HG03432 (cell line): ENCODE data around the gene NPAT.
"Not testable (repeated sequence)": the region's sequence is repeated elsewhere in the genome, so short reads cannot be mapped to it uniquely, and the experiment has no call there.

Experiments
- ATAC-seq: cut with Tn5 transposase; IDR thresholded peaks from one replicate; pipeline ENCODE4 v1.9.1; 2021; ENCODE audit warnings: mild to moderate bottlenecking, moderate library complexity; ENCODE audit not compliant: unreplicated experiment

Gene NPAT

GRCh38 chr11:108162878-108163277 lies 59.6 kb downstream of the NPAT start:
- not testable (repeated sequence) for ATAC-seq

- peak; percentile 98 for ATAC-seq
Measured at GRCh38 chr11:108160970-108161566, 61.4 kb downstream of the NPAT start.

GRCh38 chr11:108154591-108154990 lies 67.8 kb downstream of the NPAT start:
- ATAC-seq, result no peak

DNA sequence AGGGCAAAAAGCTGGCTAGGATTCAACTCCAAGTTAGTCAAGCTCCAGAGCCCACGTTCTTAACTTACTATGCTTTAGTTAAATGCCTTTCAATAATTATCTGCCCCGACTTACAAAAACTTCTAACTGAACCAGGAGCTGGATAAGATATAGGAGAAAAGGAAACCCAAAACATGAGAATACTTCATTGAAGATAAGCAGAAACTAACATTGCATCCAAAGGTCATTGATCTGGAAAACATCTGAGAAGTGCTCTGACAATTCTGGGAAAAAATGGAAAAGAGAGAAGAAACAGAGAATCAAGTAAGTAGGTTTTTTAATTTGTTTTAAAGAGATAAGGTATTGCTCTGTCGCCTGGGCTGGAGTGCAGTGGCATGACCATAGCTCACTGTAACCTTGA lies 73.9 kb downstream of the NPAT start:
- no peak for ATAC-seq

DNA sequence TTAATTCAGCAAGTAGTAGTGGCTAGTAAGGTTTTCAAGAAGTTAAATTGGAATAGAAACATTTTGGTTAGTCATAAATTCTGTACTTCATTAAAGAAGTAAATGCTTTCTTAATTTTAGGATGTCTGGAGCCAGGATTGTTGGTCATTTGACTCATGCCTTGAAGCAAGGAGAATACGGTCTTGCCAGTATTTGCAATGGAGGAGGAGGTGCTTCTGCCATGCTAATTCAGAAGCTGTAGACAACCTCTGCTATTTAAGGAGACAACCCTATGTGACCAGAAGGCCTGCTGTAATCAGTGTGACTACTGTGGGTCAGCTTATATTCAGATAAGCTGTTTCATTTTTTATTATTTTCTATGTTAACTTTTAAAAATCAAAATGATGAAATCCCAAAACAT lies 75.3 kb downstream of the NPAT start:
- ATAC-seq, result no peak

DNA sequence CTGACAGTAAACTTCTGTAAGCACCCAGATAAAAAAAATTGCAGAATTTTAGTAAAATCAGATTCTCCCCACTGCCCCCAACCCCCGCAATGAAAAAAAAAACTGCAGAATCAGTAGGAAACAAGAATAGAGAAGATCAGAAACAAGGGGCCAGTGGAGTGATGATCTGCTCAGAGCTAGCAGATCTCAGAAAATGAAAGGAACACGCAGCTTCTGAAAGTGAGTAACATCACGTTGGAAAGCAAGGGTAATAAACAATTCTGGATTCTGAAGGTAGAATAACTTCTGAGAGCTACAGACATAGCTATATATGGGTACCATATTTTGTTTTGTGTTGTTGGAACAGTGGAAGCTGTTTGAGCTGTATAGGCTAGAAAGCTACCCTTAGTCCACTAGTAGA lies 77.8 kb downstream of the NPAT start:
- ATAC-seq, result no peak

GRCh38 chr11:108142304-108142703 lies 80.1 kb downstream of the NPAT start:
- no peak for ATAC-seq

DNA sequence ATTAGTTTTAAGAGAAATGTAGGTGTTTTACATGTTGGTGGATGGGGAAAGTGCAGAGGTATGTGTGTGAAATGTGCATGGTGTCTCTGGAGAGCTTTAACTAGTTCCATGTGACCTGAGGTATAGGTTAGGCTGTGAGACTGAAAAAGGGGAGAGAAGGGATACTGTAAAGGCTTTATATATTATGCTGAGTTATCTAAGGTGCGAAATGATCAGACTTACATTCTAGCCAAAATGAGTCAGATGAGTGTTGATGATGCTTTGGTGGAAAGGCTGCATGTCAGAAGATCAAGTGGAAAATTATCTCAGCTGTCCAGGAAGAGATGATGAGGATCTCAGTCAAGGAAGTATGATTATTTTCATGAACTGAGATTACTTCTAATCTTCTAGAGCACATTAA lies 85.2 kb downstream of the NPAT start:
- no peak for ATAC-seq

- no peak for ATAC-seq
Measured at GRCh38 chr11:108135845-108136544, 86.4 kb downstream of the NPAT start.

DNA sequence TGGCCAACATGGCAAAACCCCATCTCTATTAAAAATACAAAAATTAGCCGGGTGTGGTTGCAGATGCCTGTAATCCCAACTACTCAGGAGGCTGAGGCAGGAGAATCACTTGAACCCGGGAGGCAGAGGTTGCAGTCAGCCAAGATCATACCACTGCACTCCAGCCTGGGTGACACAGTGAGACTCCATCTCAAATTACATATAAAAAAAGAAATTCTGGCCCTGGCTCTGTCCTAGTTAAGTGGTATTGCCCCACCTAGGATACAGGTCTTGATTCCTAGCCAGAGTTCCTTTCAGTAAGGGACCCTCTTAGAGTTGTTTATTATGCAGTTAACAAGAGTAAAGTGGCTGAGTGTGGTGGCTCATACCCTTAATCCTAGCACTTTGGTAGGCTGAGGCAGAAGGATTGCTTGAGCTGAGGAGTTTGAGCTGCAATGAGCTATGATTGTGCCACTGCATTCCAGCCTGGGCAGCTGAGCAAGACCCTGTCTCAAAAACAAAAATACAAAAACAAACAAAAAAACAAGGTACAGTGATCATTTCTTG lies 89.4 kb downstream of the NPAT start:
- ATAC-seq, result not testable (repeated sequence)

GRCh38 chr11:108131993-108132392 lies 90.4 kb downstream of the NPAT start:
- ATAC-seq, result no peak

DNA sequence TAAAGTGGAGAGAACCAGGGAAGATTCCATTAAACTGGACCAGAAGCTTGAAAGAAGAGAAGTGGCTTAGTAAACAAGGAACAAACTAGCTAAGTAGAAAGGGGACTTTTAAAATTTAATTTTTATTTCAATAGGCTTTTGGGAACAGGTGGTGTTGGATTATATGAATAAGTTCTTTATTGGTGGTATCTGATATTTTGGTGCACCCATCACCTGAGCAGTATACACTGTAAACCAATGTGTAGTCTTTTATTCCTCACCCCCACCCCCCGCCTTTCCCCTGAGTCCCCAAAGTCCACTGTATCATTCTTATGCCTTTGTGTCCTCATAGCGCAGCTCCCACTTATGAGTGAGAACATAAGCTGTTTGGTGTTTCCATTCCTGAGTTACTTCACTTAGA lies 93.7 kb downstream of the NPAT start:
- ATAC-seq, result no peak

DNA sequence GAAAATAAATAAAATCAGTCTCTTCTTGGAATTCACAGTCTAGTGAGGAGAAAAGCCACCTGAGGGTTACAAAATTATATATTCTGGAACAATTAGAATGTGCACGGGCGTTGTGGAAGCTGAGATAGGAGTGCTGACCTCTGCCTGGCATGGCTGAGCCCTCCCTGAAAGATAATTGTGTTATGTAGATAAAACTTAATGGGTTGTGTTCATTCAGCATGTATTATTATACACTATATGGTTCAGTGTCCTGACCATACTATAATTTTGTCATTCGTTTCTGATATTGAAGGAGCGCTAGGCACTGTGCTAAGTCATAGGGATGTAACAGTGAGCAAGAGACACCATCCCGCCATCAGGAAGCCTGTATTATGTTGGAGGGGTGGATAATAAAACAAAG lies 97.3 kb downstream of the NPAT start:
- ATAC-seq, result no peak

- ATAC-seq, result no peak
Measured at GRCh38 chr11:108122166-108122628, 100.2 kb downstream of the NPAT start.

- ATAC-seq, result peak; percentile 99
Measured at GRCh38 chr11:108121274-108122155, 100.9 kb downstream of the NPAT start, which contains the start of gene ACAT1. Gene ACAT1 (plus strand): TSS chr11:108121567. CDS start chr11:108121607, 40 bp downstream.

DNA sequence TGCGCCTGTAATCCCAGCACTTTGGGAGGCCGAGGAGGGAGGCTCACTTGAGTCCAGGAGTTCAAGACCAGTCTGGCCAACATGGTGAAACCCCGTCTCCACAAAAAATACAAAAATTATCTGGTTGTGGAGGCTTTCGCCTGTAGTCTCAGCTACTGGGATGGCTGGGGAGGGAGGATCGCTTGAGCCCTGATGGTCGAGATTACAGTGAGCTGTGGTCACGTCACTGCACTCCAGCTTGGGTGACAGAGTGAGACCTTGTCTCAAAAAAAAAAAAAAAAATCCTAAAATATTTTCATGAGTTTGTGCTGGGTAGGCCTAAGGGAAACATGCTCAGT lies 101.5 kb downstream of the NPAT start:
- ATAC-seq, result not testable (repeated sequence)

DNA sequence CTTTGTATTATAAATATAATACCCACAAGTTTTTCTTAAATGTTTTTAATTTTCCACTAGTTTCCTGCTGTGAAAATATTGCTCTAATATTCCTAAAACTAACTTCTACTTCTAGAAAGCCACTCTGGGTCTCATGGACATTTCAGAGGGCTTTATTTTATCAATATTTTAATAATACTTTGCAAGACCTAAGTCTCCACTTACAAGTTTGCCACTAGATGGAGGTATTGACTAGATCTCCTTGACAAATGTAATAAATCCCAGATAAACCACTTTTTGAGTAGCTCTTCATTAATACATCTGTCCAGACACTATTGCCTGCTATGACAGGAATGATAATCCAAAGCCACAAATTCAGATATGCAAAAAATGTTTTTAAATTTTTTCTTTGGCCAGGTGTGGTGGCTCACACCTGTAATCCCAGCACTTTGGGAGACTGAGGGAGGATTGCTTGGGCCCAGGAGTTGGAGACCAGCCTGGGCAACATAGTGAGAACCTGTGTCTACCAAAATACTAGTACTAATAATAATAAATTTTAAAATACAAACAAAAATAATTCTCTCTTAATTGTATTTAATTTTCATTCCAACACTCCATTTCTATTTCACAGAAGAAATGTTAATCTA lies 104.6 kb downstream of the NPAT start:
- ATAC-seq, result no peak

- no peak for ATAC-seq
Measured at GRCh38 chr11:108115500-108116140, 106.8 kb downstream of the NPAT start.

DNA sequence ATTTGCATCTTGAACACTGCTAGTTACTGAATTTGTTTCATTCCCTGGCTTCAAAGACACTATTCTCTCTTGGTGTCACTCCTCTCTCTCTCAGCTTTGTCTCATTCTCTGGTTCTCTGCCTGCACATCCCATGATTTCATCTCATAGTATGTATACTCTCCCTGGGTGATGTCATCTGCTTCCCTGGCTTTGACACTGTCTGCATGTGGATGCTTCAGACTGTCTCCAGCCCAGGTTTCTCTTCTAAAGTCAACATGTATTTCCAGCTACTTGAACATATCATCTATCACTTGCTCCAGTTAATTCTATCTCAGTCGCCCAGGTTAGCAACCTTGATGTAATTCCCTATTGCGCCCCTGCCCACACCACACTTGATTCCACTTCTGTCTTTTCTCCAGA lies 110.4 kb downstream of the NPAT start:
- no peak for ATAC-seq

DNA sequence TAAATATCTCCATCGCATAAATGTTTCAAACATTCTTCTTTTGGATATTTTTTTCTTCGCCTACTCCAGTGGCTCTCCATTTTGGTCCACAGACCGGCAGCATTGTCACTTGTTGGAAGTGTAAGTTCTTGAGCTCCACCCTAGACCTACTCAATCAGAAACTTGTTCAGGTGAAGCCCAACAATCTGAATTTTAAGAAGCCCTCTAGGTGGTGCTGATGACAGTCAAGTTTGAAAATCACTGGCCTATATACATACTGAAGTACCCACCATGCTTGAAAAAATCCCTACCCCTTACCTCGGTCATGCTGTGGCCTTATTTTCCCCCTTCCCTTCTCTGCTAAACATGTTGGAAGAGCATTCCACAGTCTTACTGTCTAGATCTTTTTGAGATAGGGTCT lies 111.3 kb downstream of the NPAT start:
- no peak for ATAC-seq
